GM12892 (cell line): ENCODE measurements around the gene PREX1.

ENCODE experiments used
- POLR2A ChIP-seq: IDR thresholded peaks from 2 replicates; pipeline ENCODE4 v1.6.1; 2011; ENCODE audit warnings: low read depth, low read length, control low read depth
- POLR2AphosphoS5 ChIP-seq: IDR thresholded peaks from 2 replicates; pipeline ENCODE4 v1.6.1; 2011; ENCODE audit warnings: low read depth, low read length, control low read depth
- TAF1 ChIP-seq: IDR thresholded peaks from 2 replicates; pipeline ENCODE4 v1.6.1; 2011; ENCODE audit warnings: low read depth, mild to moderate bottlenecking, control low read depth, low read length, borderline replicate concordance

- TF ChIP-seq POLR2AphosphoS5 (no peak), POLR2A (no peak), TAF1 (no peak)
These were observed 150.9 kb downstream of the PREX1 start for GRCh38 chr20:48676795-48677460.
